OCI-LY7 (cell line): ENCODE measurements around the gene GZF1. TPM values are rescaled to one million over a fixed set of nuclear protein-coding genes. Genes with fewer than 3 reads are reported as not detected.

Source experiments
- BruUV-seq: library from RNA; stranded (reverse); fragments of 400-500 nt; replicated peaks from 2 replicates; lab custom pipeline; 2021; lab: Mats Ljungman, UMichigan
- CTCF ChIA-PET: fragments of 300-600 bp; sonication (Branson Sonifier 250); formaldehyde crosslinking; loops from one replicate; lab custom pipeline; 2022; ENCODE audit warnings: antibody characterized with exemption; ENCODE audit not compliant: unreplicated experiment; lab: Charles Lee
- POLR2A ChIA-PET: fragments of 300-600 bp; sonication (Branson Sonifier 250); formaldehyde crosslinking; loops from one replicate; lab custom pipeline; 2022; ENCODE audit warnings: antibody characterized with exemption; lab: Charles Lee
- DNase-seq: peaks from one replicate; pipeline ENCODE4 v3.0.0-alpha.2; 2015; ENCODE audit warnings: low spot score
- H2AFZ ChIP-seq: fragments of 200-600 bp; sonication (generic), shearing (Covaris generic); 2 replicates; pipeline ENCODE4 v1.6.1; 2014; ENCODE audit warnings: mild to moderate bottlenecking, antibody characterized with exemption, low read length, moderate library complexity
- H3K27ac ChIP-seq: fragments of 200-600 bp; sonication (generic); 2 replicates; pipeline ENCODE4 v1.5.1; 2014; ENCODE audit warnings: mixed run types, low read depth, mild to moderate bottlenecking, moderate library complexity, low read length, inconsistent platforms; ENCODE audit not compliant: poor library complexity, severe bottlenecking
- H3K36me3 ChIP-seq: fragments of 200-600 bp; sonication (generic); 2 replicates; pipeline ENCODE4 v1.6.1; 2014; ENCODE audit warnings: mild to moderate bottlenecking, antibody characterized with exemption, low read length, moderate library complexity, mixed read lengths; ENCODE audit not compliant: insufficient read depth
- H3K4me1 ChIP-seq: fragments of 200-600 bp; sonication (generic); 2 replicates; pipeline ENCODE4 v1.5.1; 2014; ENCODE audit warnings: mild to moderate bottlenecking, low read length; ENCODE audit not compliant: insufficient read depth, poor library complexity, severe bottlenecking
- H3K4me2 ChIP-seq: fragments of 200-600 bp; sonication (generic); 2 replicates; pipeline ENCODE4 v1.6.1; 2014; ENCODE audit warnings: mild to moderate bottlenecking, low read length
- H3K4me3 ChIP-seq: fragments of 200-600 bp; sonication (generic); 2 replicates; pipeline ENCODE4 v1.5.1; 2014; ENCODE audit warnings: mild to moderate bottlenecking, low read depth, low read length; ENCODE audit not compliant: poor library complexity, severe bottlenecking
- H3K79me2 ChIP-seq: fragments of 200-600 bp; sonication (generic); 2 replicates; pipeline ENCODE4 v1.6.1; 2016; ENCODE audit warnings: low read depth, mild to moderate bottlenecking, low read length, moderate library complexity, mixed read lengths; ENCODE audit not compliant: insufficient read depth
- H3K9me2 ChIP-seq: fragments of 200-600 bp; sonication (generic); 2 replicates; pipeline ENCODE4 v1.6.1; 2016; ENCODE audit warnings: mild to moderate bottlenecking, low read length, mixed read lengths; ENCODE audit not compliant: insufficient read depth
- H3K9me3 ChIP-seq: fragments of 200-600 bp; sonication (generic); 2 replicates; pipeline ENCODE4 v1.6.1; 2014; ENCODE audit warnings: mild to moderate bottlenecking, mixed run types, low read length, mixed read lengths
- H4K20me1 ChIP-seq: fragments of 200-600 bp; sonication (generic); 2 replicates; pipeline ENCODE4 v1.6.1; 2014; ENCODE audit warnings: mild to moderate bottlenecking, antibody characterized with exemption, low read length, moderate library complexity, mixed read lengths; ENCODE audit not compliant: insufficient read depth
- CTCF ChIP-seq: fragments of 200-600 bp; sonication (generic); conservative IDR thresholded peaks from 2 replicates; pipeline ENCODE4 v1.5.1; 2014; ENCODE audit warnings: mild to moderate bottlenecking, antibody characterized with exemption, low read length, moderate library complexity, mixed read lengths
- EZH2phosphoT487 ChIP-seq: fragments of 200-600 bp; sonication (generic); IDR thresholded peaks from 2 replicates; pipeline ENCODE4 v1.6.1; 2018; ENCODE audit warnings: low read depth, borderline replicate concordance, mild to moderate bottlenecking, mixed run types, antibody characterized with exemption, low read length, moderate library complexity, mixed read lengths
- intact Hi-C: fragments of 100-400 bp; cut with micrococcal nuclease; formaldehyde crosslinking; loops from one replicate; pipeline ENCODE4 v1.10.0; 2022; ENCODE audit not compliant: unreplicated experiment
- total RNA-seq, 2 experiments: library from RNA; depleted of rRNA in 1 of 2; stranded (reverse); fragments of >200 nt in 1 of 2; shearing (Covaris generic) in 1 of 2; gene quantifications; 2 replicates each; pipeline ENCODE4 v1.2.3, GENCODE V29; 2014 to 2022

Gene GZF1
- total RNA-seq, 2 experiments from 2014 or later: 17.1 to 17.7 TPM

GRCh38 chr20:23412026-23412425 is 50.0 kb downstream of the GZF1 start:
- ChIA-PET CTCF (no interaction called here), POLR2A (interaction anchor here (0.8 to 1.3 kb wide), 2 partner anchors 20 to 48 kb away, joined by 3 read pairs; no protein-coding TSS in a partner anchor)
- Histone ChIP-seq H2AFZ (no peak overlapping the region), H3K4me3 (no peak overlapping the region), H3K36me3 (peaks cover 11% of the 10 kb centered on the region; the same call in 1 of the 2 replicates), H3K9me3 (no peaks in the 10 kb centered on the region), H3K4me1 (no peaks in the 10 kb centered on the region), H3K27ac (no peak overlapping the region), H3K4me2 (no peak overlapping the region), H4K20me1 (peaks cover 16% of the 10 kb centered on the region), H3K9me2 (no peaks in the 10 kb centered on the region), H3K79me2 (peaks cover 83% of the 10 kb centered on the region)
- no peak for TF ChIP-seq EZH2phosphoT487
- TF ChIP-seq CTCF: no peak
- BruUV-seq: no TSS peak
- DNase-seq: no peak
- intact Hi-C loops: no loop called here

DNA sequence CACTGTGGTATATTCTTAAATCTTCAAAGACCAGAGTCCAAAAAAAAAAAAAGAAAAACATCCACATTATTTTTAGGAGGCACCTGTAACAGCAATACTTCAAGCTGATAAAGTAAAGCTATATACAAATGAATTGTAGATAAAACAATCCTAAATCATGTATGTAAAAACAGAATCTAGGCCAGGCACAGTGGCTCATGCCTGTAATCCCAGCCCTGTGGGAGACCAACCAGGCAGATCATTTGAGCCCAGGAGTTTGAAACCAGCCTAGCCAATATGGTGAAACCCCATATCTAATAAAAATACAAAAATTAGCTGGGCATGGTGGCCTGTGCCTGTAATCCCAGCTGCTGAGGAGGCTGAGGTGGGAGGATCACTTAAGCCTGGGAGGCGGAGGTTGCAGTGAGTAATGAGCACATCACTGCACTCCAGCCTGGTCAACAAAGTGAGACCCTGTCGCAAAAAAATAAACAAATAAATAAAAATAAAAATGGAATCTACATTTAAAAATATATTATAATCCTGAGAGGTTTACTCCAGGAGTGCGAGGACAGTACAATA is 52.0 kb downstream of the GZF1 start:
- Histone ChIP-seq H3K9me3 (no peaks in the 10 kb centered on the region), H3K27ac (no peak overlapping the region), H3K4me2 (no peak overlapping the region), H4K20me1 (peaks cover 17% of the 10 kb centered on the region), H3K4me1 (no peaks in the 10 kb centered on the region), H3K9me2 (no peaks in the 10 kb centered on the region), H3K36me3 (peaks cover 5% of the 10 kb centered on the region), H2AFZ (no peak overlapping the region), H3K4me3 (no peak overlapping the region), H3K79me2 (peaks cover 75% of the 10 kb centered on the region)
- intact Hi-C loops: no loop called here
- DNase-seq: no peak
- ChIA-PET CTCF (no interaction called here), POLR2A (interaction anchor here (0.5 kb wide), 1 partner anchor 32 kb away, joined by 3 read pairs; no protein-coding TSS in a partner anchor)
- no peak for TF ChIP-seq CTCF
- no TSS peak for BruUV-seq

DNA sequence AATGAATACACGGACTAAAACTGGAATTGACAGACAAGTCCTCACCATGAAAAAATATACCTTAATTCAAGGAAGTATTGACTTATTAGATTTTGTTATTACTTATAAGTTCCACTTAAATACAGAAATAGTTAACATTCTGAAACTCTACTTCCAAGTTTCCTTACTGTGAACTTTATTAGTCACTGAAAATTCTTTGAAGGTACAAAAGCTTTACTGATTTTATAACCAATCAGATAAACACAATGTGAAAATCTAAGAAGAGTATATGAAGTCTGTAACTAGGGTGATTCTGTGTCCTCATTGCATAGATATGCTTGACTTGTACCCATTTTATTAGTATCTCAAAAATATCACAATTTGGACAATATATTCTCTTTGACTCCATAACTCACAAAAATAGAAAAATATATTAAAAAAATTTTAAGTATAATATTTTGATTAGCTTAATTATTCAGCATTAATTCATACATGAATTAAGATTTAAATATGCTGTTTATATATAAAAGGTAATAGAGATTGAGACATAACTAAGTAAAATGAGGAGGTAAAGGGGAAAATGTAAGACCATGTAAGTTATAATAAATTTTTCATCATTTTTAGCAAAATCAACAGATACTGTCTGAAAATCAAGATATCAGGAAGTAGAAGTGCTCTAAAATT is 52.7 kb downstream of the GZF1 start:
- Histone ChIP-seq H3K4me3 (no peak overlapping the region), H4K20me1 (peaks cover 20% of the 10 kb centered on the region), H3K27ac (no peak overlapping the region), H3K9me2 (no peaks in the 10 kb centered on the region), H3K36me3 (peaks cover 5% of the 10 kb centered on the region), H3K4me2 (no peak overlapping the region), H3K4me1 (peaks cover 7% of the 10 kb centered on the region), H3K79me2 (peaks cover 73% of the 10 kb centered on the region), H3K9me3 (no peaks in the 10 kb centered on the region), H2AFZ (no peak overlapping the region)
- intact Hi-C loops: no loop called here
- no TSS peak for BruUV-seq
- ChIA-PET CTCF (no interaction called here), POLR2A (interaction anchor here (0.5 kb wide), 1 partner anchor 32 kb away, joined by 3 read pairs; no protein-coding TSS in a partner anchor)
- no peak for DNase-seq
- TF ChIP-seq EZH2phosphoT487 (no peak), CTCF (no peak)
